HuH-7 (cell line): Measurements from ENCODE around the gene BICC1.

Experiments
- DNase-seq: peaks from one replicate; pipeline ENCODE4 v3.0.0; 2011; ENCODE audit warnings: low spot score

The BICC1 gene

DNA sequence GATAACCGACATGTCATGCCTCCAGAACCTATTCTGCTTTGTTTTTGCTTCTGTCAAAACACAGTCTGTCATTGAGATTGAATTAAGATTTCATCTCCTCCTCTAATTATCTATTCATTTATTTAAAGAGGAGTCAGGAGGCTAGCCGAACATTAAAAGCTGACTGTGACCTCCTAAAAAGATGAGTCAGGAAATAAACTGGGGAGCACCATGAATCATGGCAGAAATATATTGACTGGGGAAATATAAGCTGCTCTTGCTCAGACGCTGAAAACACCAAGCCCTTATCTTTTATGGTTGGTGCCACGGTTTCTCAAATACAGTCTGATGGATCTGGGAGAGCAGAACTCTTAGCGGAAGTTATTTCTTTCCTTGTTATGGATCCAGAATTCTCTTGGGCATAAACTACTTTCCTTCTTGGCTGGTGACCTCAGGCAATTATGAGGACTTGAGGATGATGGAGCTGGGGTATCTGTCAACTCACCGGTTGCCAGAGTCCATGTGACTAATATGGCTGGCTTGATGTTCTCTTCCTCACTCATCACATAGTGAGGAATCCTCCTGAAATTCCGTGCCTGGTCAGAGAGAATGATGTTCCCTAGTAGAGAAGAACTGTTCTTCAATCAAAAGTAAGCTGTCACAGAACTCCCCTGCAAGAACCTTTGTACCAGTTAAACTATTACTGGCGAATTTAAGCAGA is 356.2 kb downstream of the BICC1 start:
- no peak for DNase-seq

DNA sequence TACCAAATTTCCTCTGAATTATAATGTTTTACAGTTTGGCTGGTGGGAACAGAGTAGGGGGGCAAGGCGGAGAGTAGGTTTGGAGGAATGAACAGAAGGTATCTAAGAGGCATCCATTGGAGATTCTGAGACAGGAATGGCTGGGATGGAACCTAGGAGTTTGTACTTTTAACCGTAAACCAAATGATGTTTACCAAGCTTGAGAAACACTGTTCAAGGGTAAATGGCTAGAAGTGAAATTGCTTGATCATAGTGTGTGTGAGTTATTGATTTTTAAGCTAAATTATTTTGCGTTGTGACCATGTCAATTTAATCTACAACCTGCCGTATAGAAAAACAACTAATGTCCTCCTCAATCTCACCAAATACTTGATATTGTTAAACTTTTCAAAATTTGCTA is 357.4 kb downstream of the BICC1 start:
- no peak for DNase-seq

DNA sequence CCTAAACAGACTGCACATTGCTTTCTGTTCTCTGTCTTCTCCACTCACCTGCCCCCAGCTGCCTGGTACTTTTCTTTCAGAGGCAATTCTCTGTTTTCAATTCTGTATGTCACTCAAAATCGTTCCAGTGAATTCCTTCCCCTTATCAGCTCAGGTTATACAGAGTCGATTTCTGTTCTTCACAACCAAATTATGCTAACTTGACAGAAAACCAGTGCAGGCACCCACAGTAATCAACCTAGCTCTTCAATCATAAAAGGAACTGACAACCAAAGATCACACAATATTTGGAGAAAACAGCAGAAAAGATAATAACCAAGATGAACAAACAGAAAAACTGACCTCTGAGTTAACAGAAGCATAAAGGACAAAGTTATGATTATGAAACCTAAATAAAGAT is 360.5 kb downstream of the BICC1 start:
- DNase-seq, result no peak
